ENCODE measurements around the gene ADGRG3. TPM values are rescaled to one million over a fixed set of nuclear protein-coding genes. Genes with fewer than 3 reads are reported as not detected.
A peak's percentile ranks its signal among the peaks of the same experiment; 100 is the strongest.

Gene ADGRG3
- total and polyA plus RNA-seq, 2 of the 13 experiments (the other 11 are each of a cell fraction or from before 2014, with no cell fraction given) = 2.7 to 11.8 TPM

DNA sequence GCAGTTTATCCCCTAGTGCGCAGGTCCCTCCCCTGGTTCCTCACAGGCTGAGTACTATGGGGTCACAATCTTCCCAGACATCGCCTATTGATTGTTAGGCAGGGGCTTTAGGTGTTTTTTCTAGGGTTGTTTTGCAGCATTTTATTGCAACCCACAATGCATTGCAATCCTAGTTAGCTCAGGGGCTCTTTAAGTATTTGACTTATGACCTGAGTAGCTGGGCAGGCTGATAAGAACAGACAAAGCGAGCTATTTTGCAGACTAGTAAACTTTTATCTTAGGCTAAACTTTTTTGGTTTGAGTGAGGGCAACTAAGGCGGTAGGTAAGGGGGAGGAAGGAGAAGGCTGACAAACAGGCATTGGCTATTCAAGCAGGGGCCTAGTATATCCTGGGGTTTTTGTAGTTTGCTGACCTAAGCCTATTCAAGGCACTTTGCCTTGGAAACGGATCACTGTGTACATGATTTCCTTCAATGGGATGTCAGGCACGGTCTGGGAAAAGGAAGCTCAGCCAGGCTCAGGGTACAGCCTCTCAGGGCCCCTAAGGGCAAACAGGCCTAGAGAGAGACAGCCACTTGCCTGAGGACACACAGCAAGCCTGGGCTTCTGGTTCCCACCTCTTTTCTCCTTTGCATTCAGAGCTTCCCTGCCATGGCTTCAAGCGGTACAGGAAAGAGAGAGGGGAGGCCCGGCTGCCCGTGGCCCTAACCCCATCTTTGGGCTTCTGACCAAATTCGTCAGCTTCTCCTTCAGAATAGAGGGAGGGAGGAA is 32.9 kb downstream of the ADGRG3 start (continued):
- TF ChIP-seq, protein P1, sequence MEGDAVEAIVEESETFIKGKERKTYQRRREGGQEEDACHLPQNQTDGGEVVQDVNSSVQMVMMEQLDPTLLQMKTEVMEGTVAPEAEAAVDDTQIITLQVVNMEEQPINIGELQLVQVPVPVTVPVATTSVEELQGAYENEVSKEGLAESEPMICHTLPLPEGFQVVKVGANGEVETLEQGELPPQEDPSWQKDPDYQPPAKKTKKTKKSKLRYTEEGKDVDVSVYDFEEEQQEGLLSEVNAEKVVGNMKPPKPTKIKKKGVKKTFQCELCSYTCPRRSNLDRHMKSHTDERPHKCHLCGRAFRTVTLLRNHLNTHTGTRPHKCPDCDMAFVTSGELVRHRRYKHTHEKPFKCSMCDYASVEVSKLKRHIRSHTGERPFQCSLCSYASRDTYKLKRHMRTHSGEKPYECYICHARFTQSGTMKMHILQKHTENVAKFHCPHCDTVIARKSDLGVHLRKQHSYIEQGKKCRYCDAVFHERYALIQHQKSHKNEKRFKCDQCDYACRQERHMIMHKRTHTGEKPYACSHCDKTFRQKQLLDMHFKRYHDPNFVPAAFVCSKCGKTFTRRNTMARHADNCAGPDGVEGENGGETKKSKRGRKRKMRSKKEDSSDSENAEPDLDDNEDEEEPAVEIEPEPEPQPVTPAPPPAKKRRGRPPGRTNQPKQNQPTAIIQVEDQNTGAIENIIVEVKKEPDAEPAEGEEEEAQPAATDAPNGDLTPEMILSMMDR (CRISPR knock-in tag; IDR thresholded peaks at IDR 0.05) = no peak
- TF ChIP-seq, protein P2, sequence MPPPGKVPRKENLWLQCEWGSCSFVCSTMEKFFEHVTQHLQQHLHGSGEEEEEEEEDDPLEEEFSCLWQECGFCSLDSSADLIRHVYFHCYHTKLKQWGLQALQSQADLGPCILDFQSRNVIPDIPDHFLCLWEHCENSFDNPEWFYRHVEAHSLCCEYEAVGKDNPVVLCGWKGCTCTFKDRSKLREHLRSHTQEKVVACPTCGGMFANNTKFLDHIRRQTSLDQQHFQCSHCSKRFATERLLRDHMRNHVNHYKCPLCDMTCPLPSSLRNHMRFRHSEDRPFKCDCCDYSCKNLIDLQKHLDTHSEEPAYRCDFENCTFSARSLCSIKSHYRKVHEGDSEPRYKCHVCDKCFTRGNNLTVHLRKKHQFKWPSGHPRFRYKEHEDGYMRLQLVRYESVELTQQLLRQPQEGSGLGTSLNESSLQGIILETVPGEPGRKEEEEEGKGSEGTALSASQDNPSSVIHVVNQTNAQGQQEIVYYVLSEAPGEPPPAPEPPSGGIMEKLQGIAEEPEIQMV (CRISPR knock-in tag; IDR thresholded peaks at IDR 0.05; ENCODE audit: low read depth) = no peak
- TF ChIP-seq SRSF9 (IDR thresholded peaks at IDR 0.05; ENCODE audit: borderline replicate concordance, insufficient read depth, low read depth, low read length, poor library complexity, severe bottlenecking) (no peak), NFRKB (IDR thresholded peaks at IDR 0.05) (no peak), ZSCAN30 (CRISPR knock-in tag; IDR thresholded peaks at IDR 0.05) (no peak), ZFY (CRISPR knock-in tag; IDR thresholded peaks at IDR 0.05) (0 out of 2 replicates have a peak, but pooled peaks have one; percentile 32), ZNF652 (CRISPR knock-in tag; IDR thresholded peaks at IDR 0.05; ENCODE audit: borderline replicate concordance, low read depth) (no peak), ZNF577 (CRISPR knock-in tag; IDR thresholded peaks at IDR 0.05; ENCODE audit: borderline replicate concordance, low read depth) (no peak), KLF13 (CRISPR knock-in tag; IDR thresholded peaks at IDR 0.05) (no peak), NONO (IDR thresholded peaks at IDR 0.05) (no peak), NONO (CRISPR knock-in tag; conservative IDR thresholded peaks at IDR 0.05) (peak; percentile 60; the same call in 1 of the 2 replicates), SAFB2 (CRISPR knock-in tag; IDR thresholded peaks at IDR 0.05; ENCODE audit: borderline replicate concordance, low read depth) (0 out of 2 replicates have a peak, but pooled peaks have one; percentile 47), PTBP1 (IDR thresholded peaks at IDR 0.05; ENCODE audit: low read depth, low read length, poor library complexity, severe bottlenecking) (no peak), RARA (CRISPR knock-in tag; IDR thresholded peaks at IDR 0.05) (no peak), EED (CRISPR knock-in tag; IDR thresholded peaks at IDR 0.05) (no peak), ZFP36L1 (CRISPR knock-in tag; IDR thresholded peaks at IDR 0.05) (no peak), ETV5 (CRISPR knock-in tag; IDR thresholded peaks at IDR 0.05; ENCODE audit: borderline replicate concordance) (peak; percentile 46; the same call in 1 of the 2 replicates), SMAD3 (CRISPR knock-in tag; IDR thresholded peaks at IDR 0.05) (no peak), TSC22D2 (CRISPR knock-in tag; IDR thresholded peaks at IDR 0.05; ENCODE audit: borderline replicate concordance) (0 out of 2 replicates have a peak, but pooled peaks have one; percentile 38)
- TF ChIP-seq, protein P3, sequence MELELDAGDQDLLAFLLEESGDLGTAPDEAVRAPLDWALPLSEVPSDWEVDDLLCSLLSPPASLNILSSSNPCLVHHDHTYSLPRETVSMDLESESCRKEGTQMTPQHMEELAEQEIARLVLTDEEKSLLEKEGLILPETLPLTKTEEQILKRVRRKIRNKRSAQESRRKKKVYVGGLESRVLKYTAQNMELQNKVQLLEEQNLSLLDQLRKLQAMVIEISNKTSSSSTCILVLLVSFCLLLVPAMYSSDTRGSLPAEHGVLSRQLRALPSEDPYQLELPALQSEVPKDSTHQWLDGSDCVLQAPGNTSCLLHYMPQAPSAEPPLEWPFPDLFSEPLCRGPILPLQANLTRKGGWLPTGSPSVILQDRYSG (CRISPR knock-in tag; IDR thresholded peaks at IDR 0.05) = no peak
- TF ChIP-seq, protein P4, sequence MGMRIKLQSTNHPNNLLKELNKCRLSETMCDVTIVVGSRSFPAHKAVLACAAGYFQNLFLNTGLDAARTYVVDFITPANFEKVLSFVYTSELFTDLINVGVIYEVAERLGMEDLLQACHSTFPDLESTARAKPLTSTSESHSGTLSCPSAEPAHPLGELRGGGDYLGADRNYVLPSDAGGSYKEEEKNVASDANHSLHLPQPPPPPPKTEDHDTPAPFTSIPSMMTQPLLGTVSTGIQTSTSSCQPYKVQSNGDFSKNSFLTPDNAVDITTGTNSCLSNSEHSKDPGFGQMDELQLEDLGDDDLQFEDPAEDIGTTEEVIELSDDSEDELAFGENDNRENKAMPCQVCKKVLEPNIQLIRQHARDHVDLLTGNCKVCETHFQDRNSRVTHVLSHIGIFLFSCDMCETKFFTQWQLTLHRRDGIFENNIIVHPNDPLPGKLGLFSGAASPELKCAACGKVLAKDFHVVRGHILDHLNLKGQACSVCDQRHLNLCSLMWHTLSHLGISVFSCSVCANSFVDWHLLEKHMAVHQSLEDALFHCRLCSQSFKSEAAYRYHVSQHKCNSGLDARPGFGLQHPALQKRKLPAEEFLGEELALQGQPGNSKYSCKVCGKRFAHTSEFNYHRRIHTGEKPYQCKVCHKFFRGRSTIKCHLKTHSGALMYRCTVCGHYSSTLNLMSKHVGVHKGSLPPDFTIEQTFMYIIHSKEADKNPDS (CRISPR knock-in tag; IDR thresholded peaks at IDR 0.05) = 0 out of 2 replicates have a peak, but pooled peaks have one; percentile 10
- TF ChIP-seq, protein P5, sequence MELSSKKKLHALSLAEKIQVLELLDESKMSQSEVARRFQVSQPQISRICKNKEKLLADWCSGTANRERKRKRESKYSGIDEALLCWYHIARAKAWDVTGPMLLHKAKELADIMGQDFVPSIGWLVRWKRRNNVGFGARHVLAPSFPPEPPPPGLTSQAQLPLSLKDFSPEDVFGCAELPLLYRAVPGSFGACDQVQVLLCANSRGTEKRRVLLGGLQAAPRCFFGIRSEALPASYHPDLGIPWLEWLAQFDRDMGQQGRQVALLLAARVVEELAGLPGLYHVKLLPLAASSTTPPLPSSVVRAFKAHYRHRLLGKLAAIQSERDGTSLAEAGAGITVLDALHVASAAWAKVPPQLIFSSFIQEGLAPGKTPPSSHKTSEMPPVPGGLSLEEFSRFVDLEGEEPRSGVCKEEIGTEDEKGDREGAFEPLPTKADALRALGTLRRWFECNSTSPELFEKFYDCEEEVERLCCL (CRISPR knock-in tag; IDR thresholded peaks at IDR 0.05; ENCODE audit: borderline replicate concordance) = no peak

Data from HepG2 (cell line).